Measurements from ENCODE around the gene KSR1.

DNA sequence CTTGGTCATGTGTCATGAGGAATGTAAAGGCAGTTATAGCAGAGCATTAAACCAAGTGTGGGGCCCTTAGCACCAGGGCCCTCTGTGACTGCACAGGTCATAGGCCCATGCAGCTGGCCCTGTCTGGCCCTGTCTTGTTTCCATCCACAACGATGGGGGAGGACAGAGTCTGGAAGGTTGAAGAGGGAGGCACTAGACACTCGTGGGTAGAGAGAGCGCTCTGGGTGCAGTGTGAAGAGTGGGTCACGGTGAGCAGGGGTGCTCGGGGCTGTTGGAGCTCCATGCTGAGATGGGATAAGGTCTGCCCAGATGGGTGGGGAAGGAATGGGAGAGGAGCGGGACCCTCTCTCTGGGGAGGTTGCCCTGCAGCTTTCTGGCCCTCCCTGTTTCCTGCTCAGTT lies 12.8 kb upstream of the KSR1 start:
- no peak for TF ChIP-seq POLR2A (IDR thresholded peaks at IDR 0.05)
- TF ChIP-seq, protein P1, sequence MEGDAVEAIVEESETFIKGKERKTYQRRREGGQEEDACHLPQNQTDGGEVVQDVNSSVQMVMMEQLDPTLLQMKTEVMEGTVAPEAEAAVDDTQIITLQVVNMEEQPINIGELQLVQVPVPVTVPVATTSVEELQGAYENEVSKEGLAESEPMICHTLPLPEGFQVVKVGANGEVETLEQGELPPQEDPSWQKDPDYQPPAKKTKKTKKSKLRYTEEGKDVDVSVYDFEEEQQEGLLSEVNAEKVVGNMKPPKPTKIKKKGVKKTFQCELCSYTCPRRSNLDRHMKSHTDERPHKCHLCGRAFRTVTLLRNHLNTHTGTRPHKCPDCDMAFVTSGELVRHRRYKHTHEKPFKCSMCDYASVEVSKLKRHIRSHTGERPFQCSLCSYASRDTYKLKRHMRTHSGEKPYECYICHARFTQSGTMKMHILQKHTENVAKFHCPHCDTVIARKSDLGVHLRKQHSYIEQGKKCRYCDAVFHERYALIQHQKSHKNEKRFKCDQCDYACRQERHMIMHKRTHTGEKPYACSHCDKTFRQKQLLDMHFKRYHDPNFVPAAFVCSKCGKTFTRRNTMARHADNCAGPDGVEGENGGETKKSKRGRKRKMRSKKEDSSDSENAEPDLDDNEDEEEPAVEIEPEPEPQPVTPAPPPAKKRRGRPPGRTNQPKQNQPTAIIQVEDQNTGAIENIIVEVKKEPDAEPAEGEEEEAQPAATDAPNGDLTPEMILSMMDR (IDR thresholded peaks at IDR 0.05) = no peak
